GM15510 (cell line): Measurements from ENCODE around the gene VIPAS39.

ENCODE experiments used
- POLR2A ChIP-seq: IDR thresholded peaks from 3 replicates; pipeline ENCODE4 v1.6.1; 2011; ENCODE audit warnings: borderline replicate concordance; ENCODE audit not compliant: insufficient read length; ENCODE audit errors: extremely low read depth

VIPAS39 gene

DNA sequence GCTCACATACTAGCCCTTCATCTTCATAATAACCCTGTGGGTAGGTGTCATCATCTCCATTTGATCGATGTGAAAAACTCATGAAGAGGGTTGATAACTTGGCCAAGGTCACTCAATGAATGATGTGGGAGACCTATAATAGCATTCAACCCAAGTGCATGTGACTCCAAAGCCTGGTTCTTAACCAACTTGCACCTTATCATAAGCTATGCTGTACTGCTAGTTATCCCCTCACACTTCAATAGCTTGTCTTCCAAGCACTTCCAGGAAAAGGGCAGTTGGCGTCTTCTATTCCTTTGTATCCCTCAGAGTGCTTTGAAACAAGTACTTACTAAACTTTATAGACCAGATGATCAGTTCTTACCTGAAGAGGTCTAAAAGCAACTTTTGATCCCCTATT is 15.2 kb downstream of the VIPAS39 start:
- no peak for TF ChIP-seq POLR2A

GRCh38 chr14:77439861-77440260 is 17.5 kb downstream of the VIPAS39 start:
- no peak for TF ChIP-seq POLR2A

DNA sequence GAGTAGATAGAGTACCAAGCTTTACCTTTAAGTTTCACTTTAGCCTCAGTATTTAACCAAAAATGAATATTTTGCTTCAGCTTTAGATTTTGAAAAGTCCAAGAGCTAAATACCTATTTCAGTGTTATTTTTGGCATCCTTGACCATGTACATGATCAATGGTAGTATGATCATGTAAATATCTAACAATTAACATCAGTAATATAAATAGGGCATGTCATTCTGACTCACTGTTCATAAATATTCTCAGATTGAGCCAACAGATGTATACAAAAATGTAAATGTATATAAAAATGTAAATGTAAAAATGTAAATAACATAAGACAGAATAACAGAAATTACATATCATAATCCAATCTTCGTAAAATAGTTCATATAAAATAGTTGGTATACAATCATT is 18.8 kb downstream of the VIPAS39 start:
- TF ChIP-seq POLR2A: no peak

- TF ChIP-seq POLR2A: no peak
Observed at GRCh38 chr14:77436042-77436441, 21.4 kb downstream of the VIPAS39 start.

GRCh38 chr14:77426396-77426795 is 31.0 kb downstream of the VIPAS39 start:
- no peak for TF ChIP-seq POLR2A

DNA sequence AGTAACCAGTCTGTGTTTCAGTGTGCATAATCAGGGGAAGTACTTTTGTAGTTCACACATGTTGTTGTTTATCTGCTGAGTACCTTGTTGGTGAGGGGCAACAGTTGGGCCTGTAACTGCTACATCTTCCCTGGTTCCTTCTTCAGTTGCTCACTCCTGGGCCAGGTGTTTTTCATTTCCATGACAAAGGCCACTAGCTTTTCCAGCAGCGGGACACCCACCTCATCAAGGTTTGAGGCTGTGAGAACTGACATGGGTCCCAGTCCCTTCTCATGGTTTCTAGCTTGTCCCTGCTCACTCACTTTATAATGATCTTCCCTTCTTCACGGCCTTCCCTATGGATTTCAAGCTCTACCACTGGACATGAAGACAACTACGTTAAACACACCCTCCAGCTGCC is 32.5 kb downstream of the VIPAS39 start:
- TF ChIP-seq POLR2A: no peak

GRCh38 chr14:77423423-77423822 is 34.0 kb downstream of the VIPAS39 start, which contains the start of gene NOXRED1:
TSS of gene NOXRED1 (minus strand) at chr14:77423523. CDS start at chr14:77422889, 634 bp downstream.
- no peak for TF ChIP-seq POLR2A

GRCh38 chr14:77421201-77421600 is 36.2 kb downstream of the VIPAS39 start:
- TF ChIP-seq POLR2A: no peak

GRCh38 chr14:77416836-77417235 is 40.6 kb downstream of the VIPAS39 start:
- no peak for TF ChIP-seq POLR2A

DNA sequence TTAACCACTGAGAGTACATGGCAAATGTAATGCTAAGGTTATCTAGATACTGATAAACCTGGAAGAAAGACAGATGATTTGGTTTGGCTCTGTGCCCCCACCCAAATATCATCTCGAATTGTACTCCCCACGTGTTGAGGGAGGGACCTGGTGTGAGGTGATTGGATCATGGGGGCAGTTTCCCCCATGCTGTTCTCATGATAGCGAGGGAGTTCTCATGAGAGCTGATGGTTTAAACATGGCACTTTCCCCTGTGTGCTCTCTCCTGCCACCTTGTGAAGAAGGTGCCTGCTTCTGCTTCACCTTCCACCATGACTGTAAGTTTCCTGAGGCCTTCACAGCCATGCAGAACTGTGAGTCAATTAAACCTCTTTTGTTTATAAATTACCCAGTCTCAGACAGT is 48.3 kb downstream of the VIPAS39 start:
- no peak for TF ChIP-seq POLR2A

DNA sequence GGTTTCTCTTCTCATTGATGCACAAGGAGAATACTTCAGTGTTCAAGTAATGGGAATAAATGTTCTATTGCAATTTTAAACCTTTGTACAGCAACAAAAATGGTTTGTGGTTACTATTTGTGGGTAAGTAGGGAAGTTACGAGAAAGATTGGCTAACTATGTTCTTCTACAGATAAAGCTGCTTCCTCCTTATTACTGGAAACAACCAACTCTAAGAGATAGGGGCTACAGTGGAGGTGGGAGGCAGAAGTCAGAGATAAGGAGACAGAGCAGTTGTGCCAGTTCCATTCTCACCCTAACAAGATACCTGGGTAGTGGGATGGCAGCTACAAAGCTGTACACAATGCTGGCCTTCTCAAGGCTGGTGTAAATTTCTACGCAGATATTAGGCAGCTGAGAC is 50.2 kb downstream of the VIPAS39 start:
- no peak for TF ChIP-seq POLR2A

GRCh38 chr14:77406718-77407117 is 50.7 kb downstream of the VIPAS39 start:
- TF ChIP-seq POLR2A: no peak

- no peak for TF ChIP-seq POLR2A
Observed at GRCh38 chr14:77406086-77406485, 51.3 kb downstream of the VIPAS39 start.

GRCh38 chr14:77403768-77404167 is 53.6 kb downstream of the VIPAS39 start:
- TF ChIP-seq POLR2A: no peak

- TF ChIP-seq POLR2A: no peak
Observed at GRCh38 chr14:77400216-77400615, 57.2 kb downstream of the VIPAS39 start.

DNA sequence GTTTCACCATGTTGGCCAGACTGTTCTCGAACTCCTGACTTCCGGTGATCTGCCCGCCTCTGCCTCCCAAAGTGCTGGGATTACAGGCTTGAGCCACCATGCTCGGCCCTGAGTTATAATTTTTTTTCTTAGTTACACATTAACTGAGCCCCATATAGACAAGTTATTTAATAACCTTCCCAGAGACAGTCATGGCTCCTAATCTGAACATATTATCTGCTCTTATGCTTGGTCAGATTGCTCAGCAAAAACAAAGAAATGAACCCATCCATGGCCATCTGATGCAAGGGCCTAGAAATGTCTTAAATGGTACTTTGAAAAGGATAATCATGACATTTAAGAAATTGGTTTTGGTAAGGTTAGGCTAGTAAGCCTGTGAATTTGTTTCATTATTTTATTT is 67.2 kb downstream of the VIPAS39 start:
- TF ChIP-seq POLR2A: no peak

GRCh38 chr14:77378701-77379100 is 78.7 kb downstream of the VIPAS39 start:
- TF ChIP-seq POLR2A: no peak
